OCI-LY7 (cell line): ENCODE results near the gene RNASE9. TPM values are rescaled to one million over a fixed set of nuclear protein-coding genes. Genes with fewer than 3 reads are reported as not detected.

Experiments used
- Bru-seq: library from RNA; stranded (reverse); fragments of 400-500 nt; gene quantifications from one replicate; lab custom pipeline; 2021; lab: Mats Ljungman, UMichigan
- BruChase-seq, 2 experiments: library from RNA; stranded (reverse); fragments of 400-500 nt; gene quantifications; one replicate each; lab custom pipeline; 2021; lab: Mats Ljungman, UMichigan
- BruUV-seq: library from RNA; stranded (reverse); fragments of 400-500 nt; replicated peaks from 2 replicates; lab custom pipeline; 2021; lab: Mats Ljungman, UMichigan
- CTCF ChIA-PET: fragments of 300-600 bp; sonication (Branson Sonifier 250); formaldehyde crosslinking; loops from one replicate; lab custom pipeline; 2022; ENCODE audit warnings: antibody characterized with exemption; ENCODE audit not compliant: unreplicated experiment; lab: Charles Lee
- POLR2A ChIA-PET: fragments of 300-600 bp; sonication (Branson Sonifier 250); formaldehyde crosslinking; loops from one replicate; lab custom pipeline; 2022; ENCODE audit warnings: antibody characterized with exemption; lab: Charles Lee
- DNase-seq: peaks from one replicate; pipeline ENCODE4 v3.0.0-alpha.2; 2015; ENCODE audit warnings: low spot score
- H2AFZ ChIP-seq: fragments of 200-600 bp; sonication (generic), shearing (Covaris generic); 2 replicates; pipeline ENCODE4 v1.6.1; 2014; ENCODE audit warnings: mild to moderate bottlenecking, antibody characterized with exemption, low read length, moderate library complexity
- H3K27ac ChIP-seq: fragments of 200-600 bp; sonication (generic); 2 replicates; pipeline ENCODE4 v1.5.1; 2014; ENCODE audit warnings: mixed run types, low read depth, mild to moderate bottlenecking, moderate library complexity, low read length, inconsistent platforms; ENCODE audit not compliant: poor library complexity, severe bottlenecking
- H3K36me3 ChIP-seq: fragments of 200-600 bp; sonication (generic); 2 replicates; pipeline ENCODE4 v1.6.1; 2014; ENCODE audit warnings: mild to moderate bottlenecking, antibody characterized with exemption, low read length, moderate library complexity, mixed read lengths; ENCODE audit not compliant: insufficient read depth
- H3K4me1 ChIP-seq: fragments of 200-600 bp; sonication (generic); 2 replicates; pipeline ENCODE4 v1.5.1; 2014; ENCODE audit warnings: mild to moderate bottlenecking, low read length; ENCODE audit not compliant: insufficient read depth, poor library complexity, severe bottlenecking
- H3K4me2 ChIP-seq: fragments of 200-600 bp; sonication (generic); 2 replicates; pipeline ENCODE4 v1.6.1; 2014; ENCODE audit warnings: mild to moderate bottlenecking, low read length
- H3K4me3 ChIP-seq: fragments of 200-600 bp; sonication (generic); 2 replicates; pipeline ENCODE4 v1.5.1; 2014; ENCODE audit warnings: mild to moderate bottlenecking, low read depth, low read length; ENCODE audit not compliant: poor library complexity, severe bottlenecking
- H3K79me2 ChIP-seq: fragments of 200-600 bp; sonication (generic); 2 replicates; pipeline ENCODE4 v1.6.1; 2016; ENCODE audit warnings: low read depth, mild to moderate bottlenecking, low read length, moderate library complexity, mixed read lengths; ENCODE audit not compliant: insufficient read depth
- H3K9me2 ChIP-seq: fragments of 200-600 bp; sonication (generic); 2 replicates; pipeline ENCODE4 v1.6.1; 2016; ENCODE audit warnings: mild to moderate bottlenecking, low read length, mixed read lengths; ENCODE audit not compliant: insufficient read depth
- H3K9me3 ChIP-seq: fragments of 200-600 bp; sonication (generic); 2 replicates; pipeline ENCODE4 v1.6.1; 2014; ENCODE audit warnings: mild to moderate bottlenecking, mixed run types, low read length, mixed read lengths
- H4K20me1 ChIP-seq: fragments of 200-600 bp; sonication (generic); 2 replicates; pipeline ENCODE4 v1.6.1; 2014; ENCODE audit warnings: mild to moderate bottlenecking, antibody characterized with exemption, low read length, moderate library complexity, mixed read lengths; ENCODE audit not compliant: insufficient read depth
- CTCF ChIP-seq: fragments of 200-600 bp; sonication (generic); conservative IDR thresholded peaks from 2 replicates; pipeline ENCODE4 v1.5.1; 2014; ENCODE audit warnings: mild to moderate bottlenecking, antibody characterized with exemption, low read length, moderate library complexity, mixed read lengths
- EZH2phosphoT487 ChIP-seq: fragments of 200-600 bp; sonication (generic); IDR thresholded peaks from 2 replicates; pipeline ENCODE4 v1.6.1; 2018; ENCODE audit warnings: low read depth, borderline replicate concordance, mild to moderate bottlenecking, mixed run types, antibody characterized with exemption, low read length, moderate library complexity, mixed read lengths
- intact Hi-C: fragments of 100-400 bp; cut with micrococcal nuclease; formaldehyde crosslinking; loops from one replicate; pipeline ENCODE4 v1.10.0; 2022; ENCODE audit not compliant: unreplicated experiment
- long read RNA-seq: library from polyadenylated mRNA; stranded (forward); transcript quantifications from one replicate; pipeline ENCODE4 v2.0.0, GENCODE V29; 2022
- total RNA-seq, 2 experiments: library from RNA; depleted of rRNA in 1 of 2; stranded (reverse); fragments of >200 nt in 1 of 2; shearing (Covaris generic) in 1 of 2; gene quantifications; 2 replicates each; pipeline ENCODE4 v1.2.3, GENCODE V29; 2014 to 2022

Gene RNASE9
- total RNA-seq (2014; rRNA removed; shearing (Covaris generic)) (not detected in 2 replicates), total RNA-seq (2022) (not detected in 2 replicates), Bru-seq, nascent RNA (not detected), BruChase-seq, experiment 1, labeled RNA remaining after a 6-hour chase (not detected), BruChase-seq, experiment 2, labeled RNA remaining after a 2-hour chase (not detected)
- long read RNA-seq, result 0 reads

DNA sequence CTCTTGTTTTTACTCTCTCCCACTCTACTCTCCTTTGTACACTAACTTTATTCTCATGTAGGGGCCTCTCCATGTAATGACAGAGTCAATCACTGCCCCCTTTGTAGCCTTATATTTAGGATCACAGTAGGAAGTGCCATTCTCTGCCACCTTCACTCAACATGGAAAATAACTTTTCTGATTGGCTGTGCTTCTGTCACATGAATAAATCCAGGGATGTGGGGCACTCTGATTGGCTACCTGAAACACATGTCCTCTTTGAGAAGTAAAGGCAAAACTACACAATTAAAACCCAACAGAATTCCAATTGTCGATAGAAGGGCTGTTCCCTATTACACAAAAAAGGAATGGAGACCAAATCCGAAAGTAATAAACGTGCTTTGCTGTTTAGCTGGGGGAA is at the start of gene RNASE9:
TSS of gene RNASE9 (minus strand) at position 87 of the 400 bp plus-strand sequence.
- no peak for TF ChIP-seq EZH2phosphoT487
- no peak for TF ChIP-seq CTCF
- H3K79me2 ChIP-seq, result no peaks in the 10 kb centered on the region
- H3K4me1 ChIP-seq, result no peaks in the 10 kb centered on the region
- ChIA-PET POLR2A (interaction anchor here (0.5 to 0.6 kb wide), 2 partner anchors 15 to 286 kb away, joined by 3 read pairs; no protein-coding TSS in a partner anchor), CTCF (no interaction called here)
- 0 out of 2 replicates have a peak within 1 kb of the TSS, but pooled peaks have one; percentile 23 for H2AFZ ChIP-seq
- H3K9me3 ChIP-seq, result no peaks in the 10 kb centered on the region
- no peaks in the 10 kb centered on the region for H3K36me3 ChIP-seq
- H3K4me3 ChIP-seq, result no peak within 1 kb of the TSS
- no peaks in the 10 kb centered on the region for H4K20me1 ChIP-seq
- intact Hi-C loops, result no loop called here
- no peak within 1 kb of the TSS for H3K4me2 ChIP-seq
- BruUV-seq, result no TSS peak
- H3K9me2 ChIP-seq, result no peaks in the 10 kb centered on the region
- no peak for DNase-seq
- H3K27ac ChIP-seq, result no peak within 1 kb of the TSS

DNA sequence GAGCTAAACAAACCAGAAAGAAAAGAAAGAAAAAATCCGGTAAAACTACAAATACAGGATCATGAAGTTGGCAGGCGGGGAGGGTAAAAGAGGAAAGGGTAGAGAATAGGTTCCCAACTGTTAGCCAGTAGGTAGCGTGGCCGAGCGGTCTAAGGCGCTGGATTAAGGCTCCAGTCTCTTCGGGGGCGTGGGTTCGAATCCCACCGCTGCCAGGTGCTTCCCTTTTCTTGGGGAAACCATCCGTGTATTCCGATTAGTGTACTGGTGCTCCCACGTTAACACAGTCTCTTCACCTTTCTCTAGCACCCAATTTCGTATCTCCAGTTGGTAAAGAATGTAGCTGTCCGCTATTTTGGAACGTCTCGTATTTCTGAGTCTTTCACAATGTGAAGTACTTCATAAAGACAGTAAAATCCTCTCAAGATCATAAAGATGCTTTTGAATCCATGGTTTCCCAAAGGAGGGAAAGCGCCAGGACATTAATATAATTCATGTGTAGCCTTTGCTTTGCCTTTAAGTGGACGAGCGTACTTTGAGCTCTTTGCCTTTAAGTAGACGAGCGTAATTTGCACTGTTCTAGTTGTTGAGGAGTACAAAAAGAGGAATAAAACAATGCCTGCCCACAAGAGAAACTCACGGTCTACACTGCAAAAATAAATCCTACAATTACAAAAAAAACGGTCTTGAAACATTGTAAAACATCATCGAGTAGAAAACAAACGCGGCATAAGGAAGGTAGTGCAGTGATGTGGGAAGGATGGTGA is 49.3 kb upstream of the RNASE9 start:
- ChIA-PET POLR2A (interaction anchor here (0.6 to 1.6 kb wide), 4 partner anchors 58 to 867 kb away, joined by 3 to 5 read pairs (median 3); partner anchors contain the start of gene CCNB1IP1), CTCF (interaction anchor here (0.8 to 1.2 kb wide), 3 partner anchors 267 to 283 kb away, joined by 3 read pairs; partner anchors contain the start of gene PARP2)
- Histone ChIP-seq H2AFZ (peak overlapping the region; percentile 44; the same call in 1 of the 2 replicates), H3K36me3 (no peaks in the 10 kb centered on the region), H3K27ac (no peak overlapping the region), H3K4me2 (peak overlapping the region; percentile 69), H3K9me3 (no peaks in the 10 kb centered on the region), H3K4me3 (peak overlapping the region; percentile 70), H4K20me1 (no peaks in the 10 kb centered on the region), H3K79me2 (no peaks in the 10 kb centered on the region), H3K4me1 (peaks cover 47% of the 10 kb centered on the region), H3K9me2 (no peaks in the 10 kb centered on the region)
- DNase-seq, result peak; percentile 65
- no TSS peak for BruUV-seq
- intact Hi-C loops, result loop anchor here (1.0 to 5.0 kb wide), 2 partner anchors 56 to 138 kb away; no protein-coding TSS in a partner anchor
- TF ChIP-seq EZH2phosphoT487, result no peak
- no peak for TF ChIP-seq CTCF
